GM19351 (cell line): ENCODE results near the gene LGI4.
"Not testable (repeated sequence)": the region's sequence is repeated elsewhere in the genome, so short reads cannot be mapped to it uniquely, and the experiment has no call there.

Source experiments
- ATAC-seq: cut with Tn5 transposase; IDR thresholded peaks from one replicate; pipeline ENCODE4 v1.9.1; 2021; ENCODE audit warnings: mild to moderate bottlenecking, moderate library complexity; ENCODE audit not compliant: unreplicated experiment

LGI4 gene

GRCh38 chr19:35107545-35107944 is 27.3 kb downstream of the LGI4 start:
- no peak for ATAC-seq

- ATAC-seq = no peak
Observed at GRCh38 chr19:35106898-35107541, 27.8 kb downstream of the LGI4 start.

GRCh38 chr19:35106291-35106583 is 28.6 kb downstream of the LGI4 start:
- no peak for ATAC-seq

GRCh38 chr19:35105411-35106290 is 29.2 kb downstream of the LGI4 start:
- no peak for ATAC-seq

GRCh38 chr19:35105047-35105410 is 29.8 kb downstream of the LGI4 start:
- ATAC-seq = no peak

- no peak for ATAC-seq
Observed at GRCh38 chr19:35104361-35104760, 30.5 kb downstream of the LGI4 start.

- not testable (repeated sequence) for ATAC-seq
Observed at GRCh38 chr19:35103614-35104013, 31.2 kb downstream of the LGI4 start.

- not testable (repeated sequence) for ATAC-seq
Observed at GRCh38 chr19:35101949-35102348, 32.9 kb downstream of the LGI4 start.

- ATAC-seq = no peak
Observed at GRCh38 chr19:35100588-35101533, 34.0 kb downstream of the LGI4 start.

GRCh38 chr19:35099897-35100275 is 35.0 kb downstream of the LGI4 start:
- ATAC-seq = no peak

GRCh38 chr19:35099155-35099896 is 35.5 kb downstream of the LGI4 start:
- no peak for ATAC-seq

- ATAC-seq = no peak
Observed at GRCh38 chr19:35098413-35099049, 36.3 kb downstream of the LGI4 start.

GRCh38 chr19:35095667-35096368 is 39.0 kb downstream of the LGI4 start:
- no peak for ATAC-seq

GRCh38 chr19:35094656-35095055 is 40.2 kb downstream of the LGI4 start:
- ATAC-seq = no peak

GRCh38 chr19:35093941-35094647 is 40.8 kb downstream of the LGI4 start:
- no peak for ATAC-seq

- ATAC-seq = no peak
Observed at GRCh38 chr19:35093430-35093829, 41.4 kb downstream of the LGI4 start.

GRCh38 chr19:35090506-35091214 is 44.2 kb downstream of the LGI4 start:
- ATAC-seq = no peak

GRCh38 chr19:35090160-35090505 is 44.7 kb downstream of the LGI4 start:
- no peak for ATAC-seq

GRCh38 chr19:35089554-35089953 is 45.3 kb downstream of the LGI4 start:
- ATAC-seq = no peak
